Cardiac atrium fibroblast (primary cell): ENCODE results near the gene SLC12A2. TPM values are rescaled to one million over a fixed set of nuclear protein-coding genes. Genes with fewer than 3 reads are reported as not detected.

ENCODE experiments used
- total RNA-seq: library from RNA; depleted of rRNA; stranded (reverse); fragments of >200 nt; gene quantifications from 2 replicates; pipeline ENCODE4 v1.2.3, GENCODE V29; 2015

The SLC12A2 gene
- total RNA-seq, result 12.8 and 18.8 TPM in 2 replicates

GRCh38 chr5:128083033-128083810 is at the start of gene SLC12A2:
SLC12A2 (plus strand) TSS chr5:128083766; CDS start chr5:128083955, 189 bp downstream.

